Nephron progenitor cell (in vitro differentiated cells): Measurements from ENCODE around the gene GLIPR2.

Experiments used
- DNase-seq: peaks from one replicate; pipeline ENCODE4 v3.0.0; 2021
- H3K27ac Mint-ChIP-seq: 2 replicates; pipeline ENCODE4 v1.8.0; 2021; ENCODE audit warnings: mild to moderate bottlenecking, moderate library complexity, mixed read lengths
- H3K27me3 Mint-ChIP-seq: 2 replicates; pipeline ENCODE4 v1.8.0; 2021; ENCODE audit warnings: mild to moderate bottlenecking, low read depth, mixed read lengths; ENCODE audit not compliant: poor library complexity
- H3K36me3 Mint-ChIP-seq: 2 replicates; pipeline ENCODE4 v1.8.0; 2021; ENCODE audit warnings: low read depth, mixed read lengths
- H3K4me1 Mint-ChIP-seq: 2 replicates; pipeline ENCODE4 v1.8.0; 2021; ENCODE audit warnings: mixed read lengths
- H3K4me3 Mint-ChIP-seq: 2 replicates; pipeline ENCODE4 v1.8.0; 2021; ENCODE audit warnings: mild to moderate bottlenecking, moderate library complexity, mixed read lengths
- H3K9me3 Mint-ChIP-seq: 2 replicates; pipeline ENCODE4 v1.8.0; 2021; ENCODE audit warnings: mild to moderate bottlenecking, moderate library complexity, mixed read lengths
- CTCF ChIP-seq: fragments of 200-600 bp; sonication (generic); IDR thresholded peaks from 2 replicates; pipeline ENCODE4 v1.5.0; 2021; ENCODE audit warnings: antibody characterized with exemption

Gene GLIPR2

GRCh38 chr9:36187414-36187813, 50.9 kb downstream of the GLIPR2 start:
- Mint-ChIP-seq H3K4me1 (peaks cover 30% of the 10 kb centered on the region), H3K36me3 (no peaks in the 10 kb centered on the region), H3K27me3 (peaks cover 6% of the 10 kb centered on the region), H3K9me3 (peaks cover under 1% of the 10 kb centered on the region), H3K27ac (no peak overlapping the region), H3K4me3 (no peak overlapping the region)
- no peak for DNase-seq
- no peak for TF ChIP-seq CTCF

GRCh38 chr9:36188212-36188611, 51.7 kb downstream of the GLIPR2 start:
- no peak for DNase-seq
- TF ChIP-seq CTCF, result no peak
- H3K4me1 Mint-ChIP-seq, result peaks cover 38% of the 10 kb centered on the region
- H3K27me3 Mint-ChIP-seq, result peaks cover 6% of the 10 kb centered on the region
- H3K4me3 Mint-ChIP-seq, result no peak overlapping the region
- no peaks in the 10 kb centered on the region for H3K9me3 Mint-ChIP-seq
- H3K27ac Mint-ChIP-seq, result no peak overlapping the region
- no peaks in the 10 kb centered on the region for H3K36me3 Mint-ChIP-seq

GRCh38 chr9:36189976-36190375, 53.4 kb downstream of the GLIPR2 start:
- Mint-ChIP-seq H3K27me3 (peaks cover 8% of the 10 kb centered on the region), H3K4me3 (peak overlapping the region; percentile 92), H3K27ac (peak overlapping the region; percentile 87), H3K9me3 (no peaks in the 10 kb centered on the region), H3K4me1 (peaks cover 56% of the 10 kb centered on the region), H3K36me3 (peaks cover 14% of the 10 kb centered on the region)
- TF ChIP-seq CTCF, result no peak
- DNase-seq, result no peak

GRCh38 chr9:36190388-36191289, 54.1 kb downstream of the GLIPR2 start, which contains the start of gene CLTA:
TSS of gene CLTA (plus strand) at chr9:36190921. CDS start at chr9:36191057, 136 bp downstream.
- peak within 1 kb of the TSS; percentile 92 for H3K4me3 Mint-ChIP-seq
- TF ChIP-seq CTCF, result peak; percentile 31
- H3K36me3 Mint-ChIP-seq, result peaks cover 21% of the 10 kb centered on the region
- peaks cover 8% of the 10 kb centered on the region for H3K27me3 Mint-ChIP-seq
- H3K4me1 Mint-ChIP-seq, result peaks cover 62% of the 10 kb centered on the region
- peak within 1 kb of the TSS; percentile 90 for H3K27ac Mint-ChIP-seq
- DNase-seq, result peak; percentile 91
- H3K9me3 Mint-ChIP-seq, result no peaks in the 10 kb centered on the region

GRCh38 chr9:36191290-36191645, 54.7 kb downstream of the GLIPR2 start:
- Mint-ChIP-seq H3K36me3 (peaks cover 21% of the 10 kb centered on the region), H3K9me3 (no peaks in the 10 kb centered on the region), H3K4me1 (peaks cover 63% of the 10 kb centered on the region), H3K4me3 (peak overlapping the region; percentile 92), H3K27ac (peak overlapping the region; percentile 90), H3K27me3 (peaks cover 8% of the 10 kb centered on the region)
- peak; percentile 46 for DNase-seq
- TF ChIP-seq CTCF, result no peak

DNA sequence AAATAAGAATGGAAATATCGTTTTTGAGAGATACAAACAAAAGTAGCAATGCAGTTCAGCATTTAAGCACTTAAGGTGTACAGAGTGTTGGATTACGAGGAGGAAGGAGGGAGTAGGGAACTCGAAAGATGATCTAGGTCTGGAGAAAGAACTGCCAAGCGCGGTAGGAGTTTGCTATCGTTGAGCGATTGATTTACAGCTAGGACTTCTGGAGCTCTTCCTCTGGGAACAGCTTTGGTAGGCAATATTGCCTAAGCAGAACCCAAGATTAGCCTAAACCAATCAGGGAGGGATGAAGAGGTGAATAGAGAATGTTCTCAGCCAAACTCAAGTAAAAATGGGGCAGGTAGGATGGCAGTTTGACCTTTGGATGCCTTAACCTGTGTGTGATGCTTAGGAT, 55.2 kb downstream of the GLIPR2 start:
- H3K4me3 Mint-ChIP-seq, result peak overlapping the region; percentile 92
- H3K27ac Mint-ChIP-seq, result peak overlapping the region; percentile 90
- DNase-seq, result peak; percentile 33
- H3K27me3 Mint-ChIP-seq, result peaks cover 7% of the 10 kb centered on the region
- no peaks in the 10 kb centered on the region for H3K9me3 Mint-ChIP-seq
- H3K36me3 Mint-ChIP-seq, result peaks cover 24% of the 10 kb centered on the region
- peaks cover 66% of the 10 kb centered on the region for H3K4me1 Mint-ChIP-seq
- no peak for TF ChIP-seq CTCF
